Kidney glomerular epithelial cell (primary cell): Measurements from ENCODE around the gene PTPN9.
"Not testable (repeated sequence)": the region's sequence is repeated elsewhere in the genome, so short reads cannot be mapped to it uniquely, and the experiment has no call there.

Source experiments
- DNase-seq: peaks from one replicate; lab custom pipeline; 2025; lab: John Stamatoyannopoulos, UW

Gene PTPN9

DNA sequence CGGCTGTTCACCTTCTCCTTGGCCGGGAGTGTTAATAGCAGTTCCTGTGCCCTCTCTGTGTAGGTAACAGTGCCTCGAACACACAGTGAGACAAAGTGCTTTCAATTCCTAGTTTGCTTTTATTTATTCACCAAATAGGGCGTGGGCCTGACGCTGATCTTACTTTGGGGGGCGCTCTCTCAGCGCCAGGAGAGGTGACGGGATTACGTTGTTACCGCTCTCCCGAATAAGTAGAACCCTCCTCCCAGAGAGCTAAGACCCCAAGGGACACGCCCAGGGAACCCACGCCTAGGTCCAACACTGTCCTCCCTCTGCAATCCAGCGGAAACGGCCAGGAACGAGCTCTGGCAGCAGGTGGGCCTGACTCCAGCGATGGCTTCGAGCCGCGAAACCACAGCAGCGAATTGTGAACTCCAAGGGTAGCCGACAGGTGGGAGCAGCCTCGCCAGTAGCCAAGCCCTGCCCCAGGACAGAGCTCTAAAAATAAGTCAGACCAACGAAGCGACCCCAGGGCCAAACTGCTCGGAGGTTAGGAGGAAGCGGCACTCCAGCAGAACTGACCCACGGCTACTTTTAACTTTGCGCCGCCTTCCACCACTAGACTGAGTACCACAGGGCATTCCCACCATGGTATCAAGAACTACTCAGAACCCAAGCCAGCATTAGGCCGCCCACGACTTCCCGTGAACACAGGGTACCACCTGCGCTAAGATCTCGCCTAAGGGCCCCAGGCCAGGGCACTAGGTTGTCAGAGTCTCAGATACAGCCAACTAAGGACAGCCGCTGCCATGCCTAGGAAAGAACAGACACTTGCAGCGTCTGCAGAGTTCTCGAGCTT is 126.0 kb downstream of the PTPN9 start:
- DNase-seq = no peak

DNA sequence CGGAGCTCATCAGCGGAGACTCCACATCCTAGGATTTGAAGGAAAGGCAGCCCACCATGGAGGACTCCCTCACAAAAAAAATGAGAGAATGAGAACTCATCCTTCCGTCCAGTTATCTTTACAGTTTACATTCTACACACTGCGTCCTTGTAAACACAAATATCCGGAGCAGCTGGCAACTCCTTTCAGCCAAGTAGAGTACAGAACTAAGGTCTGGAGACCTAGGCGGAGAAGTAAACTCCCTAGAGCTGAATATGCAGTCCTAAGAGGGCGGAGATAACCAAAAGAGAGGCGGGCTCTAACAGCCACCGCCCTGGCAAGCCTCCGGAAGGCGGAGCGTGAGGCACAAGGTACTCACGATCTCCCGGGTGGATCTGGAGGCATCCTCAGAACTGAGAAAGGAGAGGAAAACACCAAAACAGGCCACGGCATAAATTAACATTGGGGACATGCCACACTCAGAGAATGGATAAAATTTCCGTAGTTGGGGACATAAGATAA is 126.7 kb downstream of the PTPN9 start:
- DNase-seq = peak; percentile 77

DNA sequence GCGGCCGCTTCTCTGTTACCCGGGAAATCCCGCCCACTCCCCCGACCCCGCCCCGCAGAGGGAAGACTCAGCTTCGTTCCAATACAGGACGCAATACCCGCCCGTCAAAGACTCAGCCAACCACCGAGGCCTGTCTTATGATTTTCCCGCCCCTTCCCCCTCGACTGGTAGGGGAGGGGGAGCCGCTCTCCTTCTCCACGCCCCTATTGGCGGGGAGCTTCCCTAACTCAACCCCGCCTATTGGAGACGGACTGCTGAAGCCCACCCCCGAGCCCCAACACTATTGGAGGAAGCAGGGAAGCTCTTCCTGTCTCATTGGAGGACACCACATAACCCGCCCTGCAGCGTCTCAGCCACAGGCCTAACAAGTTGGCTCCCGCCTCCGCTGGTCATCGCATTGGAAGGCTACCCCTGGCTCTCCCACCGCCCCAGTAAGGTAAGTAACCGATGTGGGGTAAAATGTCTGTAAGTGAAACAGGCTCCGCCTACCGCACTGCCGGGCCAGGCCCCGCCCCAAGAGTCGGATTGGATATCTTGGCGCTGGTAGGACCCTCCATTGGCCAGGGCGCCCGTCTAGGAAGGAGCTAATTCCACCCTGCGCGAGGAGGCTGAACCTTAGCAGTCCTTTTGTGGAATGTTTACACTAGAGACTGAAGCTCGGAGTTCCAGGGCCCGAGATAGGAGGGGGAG is 127.3 kb downstream of the PTPN9 start, which contains the start of gene SIN3A:
Gene SIN3A, minus strand, starts transcription at position 17 of the 690 bp plus-strand sequence. CDS start 21,315 bp downstream, outside the sequence.
- peak; percentile 100 for DNase-seq

DNA sequence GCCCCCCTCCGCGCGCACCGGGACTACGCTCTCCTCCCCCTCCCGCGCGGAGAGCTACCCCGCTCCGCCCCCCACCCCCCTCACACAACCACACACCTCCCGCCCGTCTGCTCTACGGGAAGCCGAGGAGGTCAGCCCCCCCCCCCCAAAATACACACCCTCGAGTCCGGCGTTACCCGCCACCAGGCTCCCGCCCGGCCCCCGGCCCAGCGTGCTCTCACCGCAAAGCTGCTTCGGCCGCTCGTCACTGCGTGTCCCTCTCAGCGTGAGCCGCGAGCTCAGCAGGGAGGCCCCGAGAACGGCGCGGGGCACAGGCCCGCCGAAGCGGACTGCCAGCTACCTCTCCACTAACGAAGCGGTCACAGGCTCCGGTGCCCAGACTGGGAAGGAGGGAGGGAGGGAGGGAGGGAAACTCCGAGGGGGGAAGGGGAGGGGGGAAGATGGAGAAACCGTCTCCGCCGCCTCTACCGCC is 127.9 kb downstream of the PTPN9 start:
- DNase-seq = no peak

DNA sequence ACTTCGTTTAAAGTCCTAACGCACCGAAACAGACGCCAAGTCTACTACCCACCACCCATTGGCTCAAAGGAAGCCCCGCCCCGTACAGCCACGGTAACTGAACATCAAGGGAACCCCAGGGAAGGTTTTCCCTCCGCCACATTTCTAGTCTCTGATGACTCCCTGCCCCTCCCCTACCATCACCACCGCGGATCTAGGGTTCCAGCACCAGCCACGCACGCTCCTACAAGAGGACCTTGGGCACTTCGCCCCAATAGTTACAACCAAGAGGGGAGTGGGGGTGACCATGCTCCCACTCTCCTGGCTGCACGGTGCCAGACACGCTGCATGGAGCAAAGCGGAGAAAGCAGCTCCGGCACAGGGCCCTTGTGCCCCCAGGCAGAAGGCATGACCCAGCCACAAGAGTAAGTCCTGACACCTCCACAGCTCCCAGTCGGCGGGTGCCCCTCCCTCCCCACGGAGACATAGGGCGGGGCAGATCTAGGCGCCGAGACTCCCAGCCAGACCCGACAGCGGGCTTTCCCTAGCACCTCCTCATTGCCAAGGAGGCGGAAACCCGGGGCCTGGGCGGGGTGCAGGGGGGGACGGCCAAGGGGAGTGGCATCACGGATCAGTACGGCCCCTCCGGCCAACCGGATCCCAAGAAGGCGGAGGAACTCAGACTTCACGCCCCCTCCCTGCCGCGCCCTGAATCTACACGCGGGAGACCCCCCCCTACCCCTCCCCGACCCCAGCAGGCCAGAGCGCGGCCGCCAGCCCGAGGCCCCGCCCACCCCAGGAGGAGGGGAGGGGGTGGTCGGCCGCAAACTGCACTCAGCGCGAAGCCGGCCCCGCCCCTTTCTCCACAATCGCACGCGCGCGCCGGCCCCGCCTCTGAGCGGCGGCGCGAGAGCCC is 128.6 kb downstream of the PTPN9 start:
- peak; percentile 91 for DNase-seq

DNA sequence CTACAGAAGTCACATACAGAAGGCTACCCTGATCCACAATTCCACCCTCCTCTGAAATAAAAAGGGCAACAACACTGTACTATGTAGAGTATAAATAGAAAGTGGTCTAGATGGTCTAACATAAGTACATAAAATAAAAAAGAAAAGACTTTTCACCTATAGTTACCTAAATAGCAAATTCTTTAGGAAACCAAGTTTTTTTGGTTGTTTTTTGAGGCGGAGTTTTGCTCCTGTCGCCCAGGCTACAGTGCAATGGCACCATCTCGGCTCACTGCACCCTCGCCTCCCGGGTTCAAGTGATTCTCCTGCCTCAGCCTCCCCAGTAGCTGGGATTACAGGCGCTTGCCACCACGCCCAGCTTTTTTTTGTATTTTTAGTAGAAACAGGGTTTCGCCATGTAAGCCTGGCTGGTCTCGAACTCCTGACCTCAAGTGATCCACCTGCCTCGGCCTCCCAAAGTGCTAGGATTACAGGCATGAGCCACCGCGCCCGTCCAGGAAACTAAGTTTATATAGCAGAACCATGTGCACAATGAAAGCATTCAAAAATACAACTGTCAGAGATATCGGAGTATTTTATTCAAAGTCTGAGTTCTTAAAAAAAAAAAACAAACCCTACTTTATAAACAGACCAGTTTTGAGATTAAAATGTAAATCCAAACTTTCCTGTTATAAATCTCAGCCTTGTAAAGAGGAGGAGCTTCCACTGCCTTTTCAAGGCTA is 129.4 kb downstream of the PTPN9 start:
- no peak for DNase-seq

DNA sequence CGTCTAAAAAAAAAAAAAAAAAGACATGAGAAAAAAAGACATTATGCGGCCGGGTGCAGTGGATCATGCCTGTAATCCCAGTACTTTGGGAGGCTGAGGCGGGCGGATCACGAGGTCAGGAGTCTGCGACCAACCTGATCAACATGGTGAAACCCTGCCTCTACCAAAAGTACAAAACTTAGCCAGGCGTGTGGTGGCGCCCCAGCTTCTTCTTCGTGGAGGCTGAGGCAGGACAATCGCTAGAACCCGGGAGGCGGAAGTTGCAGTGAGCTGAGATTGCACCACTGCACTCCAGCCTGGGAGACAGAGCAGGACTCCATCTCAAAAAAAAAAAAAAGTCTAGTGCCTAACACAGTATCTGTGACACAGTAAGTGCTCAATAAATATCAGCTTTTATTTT is 130.9 kb downstream of the PTPN9 start:
- DNase-seq = not testable (repeated sequence)

DNA sequence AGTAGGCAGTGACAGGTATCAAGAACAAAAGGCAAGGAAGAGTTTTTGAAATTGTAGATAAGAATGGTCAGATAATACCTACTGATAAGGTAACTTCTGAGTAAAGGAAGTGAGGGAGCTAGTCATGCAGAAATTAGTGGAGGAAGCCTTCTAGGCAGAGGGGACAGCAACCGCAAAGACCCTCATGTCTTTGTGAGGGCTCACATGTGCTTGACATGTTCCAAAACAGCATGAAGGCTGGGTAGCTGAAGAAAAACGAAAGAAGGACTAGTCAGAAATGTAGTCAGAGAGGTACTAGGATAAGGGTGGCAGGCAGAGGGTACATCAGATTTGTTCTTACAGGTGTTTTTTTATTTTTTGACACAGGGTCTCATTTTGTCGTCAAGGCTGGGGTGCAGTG is 133.0 kb downstream of the PTPN9 start:
- no peak for DNase-seq

DNA sequence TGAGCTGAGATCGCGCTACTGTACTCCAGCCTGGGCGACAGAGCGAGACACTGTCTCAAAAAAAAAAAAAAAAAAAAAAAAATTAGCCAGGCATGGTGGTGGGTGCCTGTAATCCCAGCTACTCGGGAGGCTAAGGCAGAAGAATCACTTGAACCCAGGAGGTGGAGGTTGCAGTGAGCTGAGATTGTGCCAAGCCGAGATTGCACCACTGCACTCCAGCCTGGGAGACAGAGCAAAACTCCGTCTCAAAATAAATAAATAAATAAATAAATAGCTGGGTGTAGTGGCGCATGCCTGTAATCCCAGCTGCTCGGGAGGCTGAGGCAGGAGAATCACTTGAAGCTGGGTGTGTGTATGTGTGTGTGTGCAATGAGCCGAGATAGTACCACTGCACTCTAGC is 133.8 kb downstream of the PTPN9 start:
- DNase-seq = not testable (repeated sequence)

DNA sequence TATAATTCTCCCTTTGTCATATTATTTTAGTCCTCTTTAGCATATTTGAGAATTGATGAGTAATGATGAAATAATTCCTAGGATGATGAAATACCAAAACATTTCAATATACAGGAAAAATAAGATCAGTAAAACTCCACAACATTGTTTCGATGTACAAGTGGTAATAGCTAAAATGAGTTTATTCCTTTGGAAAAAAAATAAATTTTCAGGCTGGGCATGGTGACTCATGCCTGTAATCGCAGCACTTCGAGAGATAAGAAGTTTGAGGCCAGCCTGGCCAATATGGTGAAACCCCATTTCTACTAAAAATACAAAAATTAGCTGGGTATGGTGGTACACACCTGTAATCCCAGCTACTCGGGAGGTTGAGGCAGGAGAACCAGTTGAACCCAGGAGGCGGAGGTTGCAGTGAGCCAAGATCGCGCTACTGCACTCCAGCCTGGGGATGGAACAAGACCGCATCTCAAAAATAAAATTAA is 135.1 kb downstream of the PTPN9 start:
- not testable (repeated sequence) for DNase-seq

DNA sequence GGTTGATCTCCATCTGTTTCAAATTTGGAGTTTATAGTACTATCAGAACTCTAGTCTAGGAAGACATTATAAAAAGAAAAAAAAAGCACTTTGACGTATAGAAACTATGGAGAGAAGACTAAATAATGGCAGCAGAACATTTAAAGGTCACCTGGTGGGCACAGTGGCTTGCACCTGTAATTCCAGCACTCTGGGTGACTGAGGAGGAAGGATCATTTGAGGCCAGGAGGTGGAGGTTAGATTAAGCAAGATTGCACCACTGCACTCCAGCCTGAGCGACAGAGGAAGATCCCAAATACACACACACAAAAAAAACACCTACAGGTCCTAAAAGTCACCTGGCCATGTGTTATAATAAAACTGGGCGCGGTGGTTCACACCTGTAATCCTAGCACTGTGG is 141.4 kb downstream of the PTPN9 start:
- DNase-seq = no peak

DNA sequence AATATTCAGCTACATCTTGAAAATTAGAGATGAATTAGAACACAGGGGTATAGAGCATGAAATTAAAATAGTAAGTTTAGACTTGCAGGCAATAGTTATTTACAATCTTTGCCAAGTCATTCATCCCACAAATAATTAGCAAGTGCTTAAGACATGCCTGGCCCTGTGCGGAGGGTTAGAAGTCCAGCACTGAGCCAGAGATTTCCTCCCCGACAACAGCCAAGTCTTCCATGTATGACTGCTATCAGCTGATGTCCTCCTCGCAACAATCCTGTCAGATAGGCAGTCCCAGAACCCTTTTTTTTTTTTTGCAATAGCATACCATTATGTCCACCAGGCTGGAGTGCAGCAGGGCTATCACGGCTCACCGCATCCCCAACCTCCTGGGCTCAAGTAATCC is 142.2 kb downstream of the PTPN9 start:
- no peak for DNase-seq

DNA sequence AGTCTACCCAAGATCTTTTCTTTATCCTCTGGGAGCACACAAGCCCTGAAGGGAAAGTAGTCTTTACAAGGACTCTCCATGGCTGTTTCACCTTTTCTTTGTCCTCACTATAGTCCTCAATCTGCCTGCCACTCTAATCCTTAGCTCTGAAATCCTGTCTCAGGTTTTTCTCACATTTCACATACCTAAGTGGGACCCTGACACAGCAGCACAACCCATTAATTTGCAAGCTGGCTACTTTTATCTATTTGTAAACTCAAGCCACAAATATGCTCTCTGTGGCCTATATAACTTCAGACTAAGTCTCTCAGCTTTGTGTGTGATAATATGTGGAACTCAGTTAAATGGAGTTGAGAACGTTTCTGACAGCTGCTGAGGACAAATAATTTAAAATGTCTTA is 147.4 kb downstream of the PTPN9 start:
- no peak for DNase-seq

DNA sequence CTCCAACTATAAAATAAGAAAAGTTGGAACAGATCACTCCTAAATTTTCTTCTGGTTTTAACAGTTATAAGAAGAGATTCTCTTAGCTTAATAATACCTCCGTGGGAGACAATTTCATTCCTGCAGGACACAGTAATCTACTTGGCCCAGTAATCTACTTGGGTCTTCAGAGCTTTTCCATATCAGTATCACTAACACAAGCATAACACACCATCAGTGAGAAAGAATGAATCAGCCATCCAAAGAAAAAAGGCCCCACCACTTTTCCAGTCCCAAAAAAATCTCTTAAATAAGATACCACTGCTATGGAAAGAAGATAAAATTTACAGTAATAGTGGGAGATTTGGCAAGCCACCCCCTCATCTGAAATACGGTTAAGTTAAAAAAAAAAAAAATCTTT is 147.8 kb downstream of the PTPN9 start:
- no peak for DNase-seq

DNA sequence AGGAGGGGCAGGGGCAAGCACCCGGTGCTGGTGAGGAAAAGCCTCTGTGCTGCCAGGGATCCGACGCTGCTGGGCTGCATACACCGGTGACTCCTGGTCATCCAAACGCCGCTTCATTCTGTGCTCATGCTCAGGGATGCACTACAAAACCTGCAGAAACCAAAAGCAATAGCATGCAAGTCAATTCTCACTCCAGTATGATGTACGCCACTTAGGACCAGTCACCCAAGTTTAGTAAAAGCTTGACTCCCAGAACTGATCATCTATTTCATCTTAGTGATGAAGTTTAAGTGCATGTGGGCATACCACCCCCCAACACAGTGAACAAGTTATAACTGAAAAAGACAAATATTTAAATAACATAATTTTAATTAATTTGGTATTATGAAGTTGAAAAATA is 148.9 kb downstream of the PTPN9 start:
- DNase-seq = no peak

DNA sequence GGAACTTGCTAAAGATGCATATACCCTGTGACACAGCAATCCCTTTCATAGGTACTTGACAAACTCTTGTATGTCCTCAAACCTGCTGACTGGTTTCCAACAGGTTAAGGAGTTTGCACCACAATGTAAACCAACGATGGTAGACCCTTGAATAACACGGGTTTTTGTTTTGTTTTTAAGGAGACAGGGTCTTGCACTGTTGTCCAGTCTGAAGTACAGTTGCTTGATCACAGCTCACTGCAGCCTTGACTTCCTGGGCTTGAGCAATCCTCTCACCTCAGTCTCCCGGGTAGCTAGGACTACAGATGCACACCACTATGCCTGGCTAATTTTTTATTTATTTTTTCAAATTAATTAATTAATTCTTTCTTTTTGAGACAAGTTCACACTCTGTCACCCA is 151.0 kb downstream of the PTPN9 start:
- DNase-seq = no peak

DNA sequence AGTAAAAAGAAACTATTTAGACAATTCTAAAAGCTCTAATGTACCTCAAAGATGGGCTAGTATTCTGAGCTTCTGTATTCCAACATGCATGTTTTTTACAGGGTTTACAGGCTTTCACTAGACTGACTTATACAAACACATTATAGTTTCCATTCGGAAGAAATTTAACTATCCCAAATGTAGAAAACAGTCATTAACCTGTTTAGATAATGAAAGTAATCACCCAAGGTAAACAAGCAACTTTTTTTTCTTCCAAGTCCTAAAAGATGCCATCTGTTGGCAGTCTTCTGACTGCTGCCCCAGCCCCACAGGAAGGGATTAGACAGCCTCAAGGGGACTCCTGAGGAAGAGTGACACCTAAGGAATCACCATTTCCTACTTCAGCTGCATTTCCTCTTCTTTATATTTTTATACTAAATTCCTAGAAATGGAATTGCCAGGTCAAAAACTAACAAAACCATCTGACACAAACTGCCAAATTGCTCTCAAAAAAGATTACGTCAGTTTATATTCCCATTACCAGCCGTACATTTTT is 153.1 kb downstream of the PTPN9 start:
- DNase-seq = no peak

DNA sequence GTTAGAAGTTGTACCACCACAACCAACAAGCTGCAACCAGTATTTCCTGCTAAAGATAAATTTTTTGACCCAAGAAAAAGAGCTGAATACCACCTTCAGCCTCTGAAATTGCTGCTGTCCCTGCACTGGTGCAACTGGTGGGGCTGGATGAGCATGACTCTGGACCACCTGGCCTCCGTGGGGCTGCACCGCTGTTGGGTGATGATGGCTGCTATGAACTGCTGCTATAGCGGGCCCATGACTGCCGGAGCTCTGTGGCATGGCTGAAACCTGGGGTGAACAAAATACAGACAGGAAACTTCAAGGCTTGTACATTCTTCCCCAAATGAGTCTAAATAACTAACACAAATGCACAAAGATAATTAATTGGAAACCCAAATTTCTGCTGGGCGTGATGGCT is 156.6 kb downstream of the PTPN9 start:
- DNase-seq = no peak

DNA sequence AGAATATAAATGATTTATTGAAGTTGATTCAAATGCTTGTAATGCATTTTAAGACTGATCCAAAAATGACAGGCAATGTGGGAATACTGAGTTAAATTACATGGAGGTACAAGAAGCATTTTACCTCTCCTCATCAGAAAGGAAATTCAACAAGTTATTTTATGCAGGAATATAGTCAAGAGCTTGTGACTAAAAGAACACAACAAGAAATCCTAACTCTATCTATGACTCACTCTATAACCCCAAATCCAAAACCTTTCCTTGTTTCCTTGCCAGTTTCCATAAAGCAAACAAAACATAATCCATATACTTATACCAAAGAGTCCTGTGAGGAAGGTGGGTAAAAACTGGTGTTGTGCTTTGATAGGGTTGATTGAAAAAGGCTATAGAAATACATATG is 158.4 kb downstream of the PTPN9 start:
- no peak for DNase-seq

DNA sequence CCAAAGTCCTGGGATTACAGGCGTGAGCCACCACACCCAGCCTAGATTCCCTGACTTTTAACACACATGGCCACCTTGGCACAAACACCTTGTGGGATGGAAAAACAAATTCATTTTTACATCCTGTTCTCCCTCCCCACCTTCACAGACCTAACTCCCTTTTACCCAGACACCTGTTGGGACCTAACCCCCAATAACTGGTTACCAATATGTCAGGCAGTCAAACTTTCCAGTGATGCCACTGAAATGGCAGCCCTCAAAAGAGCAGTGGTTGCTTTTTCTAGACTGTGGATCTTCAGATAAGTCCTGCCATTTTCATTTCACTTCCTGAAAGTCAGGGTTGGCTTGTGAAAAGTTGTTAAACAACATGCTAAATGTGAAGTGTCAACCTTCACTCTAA is 162.5 kb downstream of the PTPN9 start:
- no peak for DNase-seq
